GM18505 (cell line): ENCODE measurements around the gene VAMP1.
A peak's percentile ranks its signal among the peaks of the same experiment; 100 is the strongest.
"Not testable (repeated sequence)": the region's sequence is repeated elsewhere in the genome, so short reads cannot be mapped to it uniquely, and the experiment has no call there.

Experiments
- ATAC-seq: cut with Tn5 transposase; IDR thresholded peaks from one replicate; pipeline ENCODE4 v1.9.1; 2021; ENCODE audit not compliant: unreplicated experiment
- POLR2A ChIP-seq: IDR thresholded peaks from 4 replicates; pipeline ENCODE4 v1.6.1; 2011; ENCODE audit warnings: borderline replicate concordance; ENCODE audit not compliant: insufficient read depth, insufficient read length; ENCODE audit errors: extremely low read depth

VAMP1 gene

GRCh38 chr12:6432991-6433390 is 37.5 kb downstream of the VAMP1 start:
- ATAC-seq, result no peak
- peak; percentile 22 for TF ChIP-seq POLR2A

- peak; percentile 50 for TF ChIP-seq POLR2A
- ATAC-seq, result no peak
Observed at GRCh38 chr12:6430124-6430989, 40.1 kb downstream of the VAMP1 start.

- TF ChIP-seq POLR2A, result no peak
- no peak for ATAC-seq
Observed at GRCh38 chr12:6428326-6428725, 42.2 kb downstream of the VAMP1 start.

- ATAC-seq, result not testable (repeated sequence)
Observed at GRCh38 chr12:6427796-6428195, 42.7 kb downstream of the VAMP1 start.

- ATAC-seq, result peak; percentile 54
Observed at GRCh38 chr12:6426882-6427671, 43.4 kb downstream of the VAMP1 start.

DNA sequence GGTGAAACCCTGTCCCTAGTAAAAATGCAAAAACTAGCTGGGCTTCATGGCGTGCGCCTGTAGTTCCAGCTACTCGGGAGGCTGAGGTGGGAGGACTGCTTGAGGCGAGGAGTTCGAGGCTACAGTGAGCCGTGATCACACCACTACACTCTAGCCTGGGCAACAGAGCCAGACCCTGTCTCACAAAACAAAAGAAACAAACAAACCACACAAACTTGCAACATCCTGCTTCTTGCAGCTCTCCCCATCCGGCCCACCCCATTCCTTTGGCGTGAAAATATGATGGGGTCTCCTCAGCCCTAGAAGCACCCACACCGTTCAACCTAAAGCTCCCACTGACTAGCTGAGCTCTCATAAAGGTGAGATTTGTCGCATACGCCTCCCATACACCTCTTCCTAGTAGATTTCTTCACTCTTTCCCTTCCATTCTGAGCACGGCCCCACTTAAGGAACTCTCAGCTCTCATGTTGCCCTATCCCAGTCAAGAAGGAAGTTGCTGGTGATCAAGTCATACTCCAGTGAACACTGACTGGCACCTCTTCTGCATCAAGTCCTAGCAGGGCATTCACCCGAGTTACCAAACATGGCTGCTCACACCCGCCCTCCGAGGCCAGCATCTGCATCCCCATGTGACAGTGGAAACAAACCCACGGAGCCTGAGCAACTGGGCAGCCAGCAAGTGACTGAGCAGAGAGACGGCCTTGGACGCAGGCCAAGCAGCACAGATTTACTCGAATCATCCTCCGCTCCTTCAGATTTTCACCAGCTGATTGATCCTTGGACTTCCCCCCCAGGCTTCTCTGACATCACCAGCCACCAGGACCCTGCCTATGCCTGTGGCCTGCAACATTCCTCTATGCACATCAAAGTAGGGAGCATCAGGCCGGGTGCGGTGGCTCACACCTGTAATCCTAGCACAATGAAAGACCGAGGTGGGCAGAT is 44.6 kb downstream of the VAMP1 start:
- TF ChIP-seq POLR2A, result no peak
- no peak for ATAC-seq

More at GRCh38 chr12:6426882-6427671, 43.4 kb downstream of the VAMP1 start:
- no peak for TF ChIP-seq POLR2A

GRCh38 chr12:6424866-6425265 is 45.6 kb downstream of the VAMP1 start:
- no peak for TF ChIP-seq POLR2A

GRCh38 chr12:6424008-6424347 is 46.5 kb downstream of the VAMP1 start:
- no peak for TF ChIP-seq POLR2A
- ATAC-seq, result no peak

More at GRCh38 chr12:6424866-6425265, 45.6 kb downstream of the VAMP1 start:
- ATAC-seq, result no peak

DNA sequence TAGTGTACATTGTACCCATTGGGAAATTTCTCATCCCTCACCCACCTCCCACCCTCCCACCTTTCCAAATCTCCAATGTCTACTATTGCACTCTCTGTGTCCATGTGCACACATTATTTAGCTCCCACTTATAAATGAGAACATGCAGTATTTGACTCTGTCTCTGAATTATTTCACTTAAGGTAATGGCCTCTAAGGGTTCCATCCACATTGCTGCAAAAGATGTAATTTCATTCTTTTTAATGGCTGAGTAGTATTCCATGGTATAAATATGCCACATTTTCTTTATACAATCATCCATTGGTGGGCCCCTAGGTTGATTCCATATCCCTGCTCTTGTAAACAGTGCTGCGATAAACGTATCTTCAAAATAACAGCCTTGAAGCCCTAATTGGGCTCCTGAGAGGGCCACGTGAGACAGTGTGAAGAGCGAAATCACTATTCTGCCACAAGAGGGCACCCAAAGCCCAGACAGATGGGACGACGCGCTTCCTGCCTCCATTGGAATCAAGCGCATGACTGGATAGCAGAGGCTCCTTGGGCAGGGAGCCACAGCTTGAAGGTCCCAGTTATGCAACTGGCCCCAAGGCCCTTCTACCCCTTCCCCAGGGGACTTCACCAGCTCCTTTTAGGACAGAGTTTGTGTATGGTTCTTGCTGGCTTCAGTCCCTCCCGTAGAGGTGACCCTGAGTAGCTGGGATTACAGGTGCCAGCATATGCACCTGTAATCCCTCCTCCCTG is 47.0 kb downstream of the VAMP1 start:
- no peak for ATAC-seq
- no peak for TF ChIP-seq POLR2A

DNA sequence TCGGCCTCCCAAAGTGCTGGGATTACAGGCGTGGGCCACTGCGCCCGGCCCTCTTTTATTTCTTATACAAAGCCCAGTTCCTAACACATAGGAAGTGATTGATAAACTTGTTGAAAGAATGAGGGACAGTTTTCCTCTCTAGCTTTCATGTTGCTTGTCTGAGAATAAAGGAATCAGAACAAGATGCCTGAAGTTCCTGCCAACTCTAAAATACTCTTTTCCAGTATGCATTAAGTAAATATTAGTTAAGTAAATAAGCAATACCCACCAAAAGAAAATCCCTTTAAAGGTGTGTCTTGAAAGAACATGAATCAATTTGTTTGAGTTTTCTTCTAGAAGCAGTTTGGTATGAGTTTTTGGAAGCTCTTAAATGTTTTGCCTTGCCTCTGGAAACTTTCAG is 50.1 kb downstream of the VAMP1 start:
- TF ChIP-seq POLR2A, result no peak
- no peak for ATAC-seq

GRCh38 chr12:6418796-6419195 is 51.7 kb downstream of the VAMP1 start:
- no peak for TF ChIP-seq POLR2A
- ATAC-seq, result no peak

DNA sequence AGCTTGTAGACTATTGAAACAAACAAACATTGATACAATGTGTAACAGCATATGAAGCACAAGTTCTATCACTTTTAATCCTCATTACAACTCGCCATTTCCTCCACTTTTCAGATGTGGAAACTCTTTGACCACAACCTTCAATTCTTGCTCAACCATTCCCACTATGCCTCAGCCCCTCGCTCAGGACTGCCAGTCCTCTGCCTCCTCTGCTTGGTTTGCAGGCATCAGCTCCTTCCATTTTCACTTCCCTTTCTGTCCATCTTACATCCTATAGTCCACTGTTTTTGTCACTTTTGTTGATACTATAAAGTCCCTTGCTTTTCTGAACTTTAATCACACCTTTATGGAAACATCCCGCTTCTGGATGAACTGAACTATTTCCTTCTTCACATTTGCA is 53.9 kb downstream of the VAMP1 start:
- TF ChIP-seq POLR2A, result no peak
- no peak for ATAC-seq
